HepG2 (cell line): Measurements from ENCODE around the gene PRMT7. TPM values are rescaled to one million over a fixed set of nuclear protein-coding genes. Genes with fewer than 3 reads are reported as not detected.

ENCODE experiments used
- BRCA1 ChIP-seq: sonication (generic); formaldehyde crosslinking; IDR thresholded peaks from 2 replicates; pipeline ENCODE4 v1.4.0; 2020; ENCODE audit warnings: missing genetic modification reagents
- CAMTA2 ChIP-seq: sonication (generic); formaldehyde crosslinking; IDR thresholded peaks from 2 replicates; pipeline ENCODE4 v1.4.0; 2020; ENCODE audit warnings: mild to moderate bottlenecking, missing genetic modification reagents, borderline replicate concordance
- HNRNPL ChIP-seq: fragments of 200-400 bp; formaldehyde crosslinking; IDR thresholded peaks from 2 replicates; pipeline ENCODE4 v1.6.1; 2017; ENCODE audit warnings: mild to moderate bottlenecking, low read depth, low read length
- IKZF1 ChIP-seq: fragments of 450-650 bp; IDR thresholded peaks from 2 replicates; pipeline ENCODE4 v1.7.1; 2016
- KDM2A ChIP-seq: sonication (generic); formaldehyde crosslinking; IDR thresholded peaks from 2 replicates; pipeline ENCODE4 v1.4.0; 2020; ENCODE audit warnings: low read depth, missing genetic modification reagents, borderline replicate concordance
- MXD1 ChIP-seq: sonication (generic); formaldehyde crosslinking; IDR thresholded peaks from 2 replicates; pipeline ENCODE4 v1.4.0; 2020; ENCODE audit warnings: mild to moderate bottlenecking, missing genetic modification reagents
- RERE ChIP-seq: IDR thresholded peaks from 2 replicates; pipeline ENCODE4 v1.6.1; 2016; ENCODE audit warnings: low read depth, missing genetic modification reagents, missing compliant biosample characterization
- SIN3A ChIP-seq: IDR thresholded peaks from 2 replicates; pipeline ENCODE4 v1.6.1; 2011; ENCODE audit warnings: low read depth, mild to moderate bottlenecking, control low read depth, low read length, borderline replicate concordance
- SOX13 ChIP-seq, 3 experiments: fragments of 450-650 bp in 1 of 3; sonication (generic) in 1 of 3; formaldehyde crosslinking in 1 of 3; IDR thresholded peaks in 2 of 3; conservative IDR thresholded peaks in 1 of 3; 2 replicates each; pipeline versions ENCODE4 v1.5.0 to v1.6.1; 2016 to 2020; ENCODE audit warnings: antibody characterized with exemption in 1 of 3, mild to moderate bottlenecking in 1 of 3, missing compliant biosample characterization in 1 of 3, missing genetic modification reagents in 1 of 3, moderate library complexity in 1 of 3
- ZBTB39 ChIP-seq: sonication (generic); formaldehyde crosslinking; IDR thresholded peaks from 2 replicates; pipeline ENCODE4 v1.5.0; 2020; ENCODE audit warnings: missing genetic modification reagents
- ZKSCAN8 ChIP-seq: IDR thresholded peaks from 2 replicates; pipeline ENCODE4 v1.6.1; 2016; ENCODE audit warnings: borderline replicate concordance, missing genetic modification reagents, missing compliant biosample characterization
- ZNF30 ChIP-seq: sonication (generic); formaldehyde crosslinking; IDR thresholded peaks from 2 replicates; pipeline ENCODE4 v1.5.0; 2020; ENCODE audit warnings: mild to moderate bottlenecking, missing genetic modification reagents
- ZNF354B ChIP-seq: sonication (generic); formaldehyde crosslinking; IDR thresholded peaks from 2 replicates; pipeline ENCODE4 v1.8.0; 2022; ENCODE audit warnings: mild to moderate bottlenecking, missing genetic modification reagents
- ZNF543 ChIP-seq: sonication (generic); formaldehyde crosslinking; IDR thresholded peaks from 2 replicates; pipeline ENCODE4 v1.4.0; 2020; ENCODE audit warnings: mild to moderate bottlenecking, missing genetic modification reagents
- ZNF770 ChIP-seq: sonication (generic); formaldehyde crosslinking; IDR thresholded peaks from 2 replicates; pipeline ENCODE4 v1.5.0; 2020; ENCODE audit warnings: mild to moderate bottlenecking, missing genetic modification reagents
- ZNF879 ChIP-seq: sonication (generic); formaldehyde crosslinking; IDR thresholded peaks from 2 replicates; pipeline ENCODE4 v1.8.1; 2023; ENCODE audit warnings: missing genetic modification reagents
- polyA plus RNA-seq, 8 experiments: library from polyadenylated mRNA; depleted of rRNA in 3 of 8; stranded (reverse) in 7 of 8; unstranded in 1 of 8; fragments of >200 nt; fragmentation: Illumina TruSeq in 4 of 8; extraction: Trizol in 4 of 8; gene quantifications; 2 replicates each; pipeline versions ENCODE4 v1.2.1 to v1.2.3, GENCODE V29; 2011 to 2016; ENCODE audit warnings: low read depth in 4 of 8, missing spikeins in 1 of 8, mixed read lengths in 1 of 8; ENCODE audit not compliant: insufficient read depth in 1 of 8
- total RNA-seq, 5 experiments: library from RNA; depleted of rRNA; stranded (reverse); fragments of >200 nt; fragmentation: Illumina TruSeq; extraction: Trizol; gene quantifications; 2 replicates each; pipeline ENCODE4 v1.2.3, GENCODE V29; 2016; ENCODE audit warnings: low read depth in 1 of 5
- TF ChIP-seq, protein P1 (sequence below): sonication (generic); formaldehyde crosslinking; IDR thresholded peaks from 2 replicates; pipeline ENCODE4 v1.8.0; 2022; ENCODE audit warnings: low read depth, missing genetic modification reagents

The PRMT7 gene
- total and polyA plus RNA-seq, 2 of the 13 experiments (the other 11 are each of a cell fraction or from before 2014, with no cell fraction given): 47.5 to 55.0 TPM

DNA sequence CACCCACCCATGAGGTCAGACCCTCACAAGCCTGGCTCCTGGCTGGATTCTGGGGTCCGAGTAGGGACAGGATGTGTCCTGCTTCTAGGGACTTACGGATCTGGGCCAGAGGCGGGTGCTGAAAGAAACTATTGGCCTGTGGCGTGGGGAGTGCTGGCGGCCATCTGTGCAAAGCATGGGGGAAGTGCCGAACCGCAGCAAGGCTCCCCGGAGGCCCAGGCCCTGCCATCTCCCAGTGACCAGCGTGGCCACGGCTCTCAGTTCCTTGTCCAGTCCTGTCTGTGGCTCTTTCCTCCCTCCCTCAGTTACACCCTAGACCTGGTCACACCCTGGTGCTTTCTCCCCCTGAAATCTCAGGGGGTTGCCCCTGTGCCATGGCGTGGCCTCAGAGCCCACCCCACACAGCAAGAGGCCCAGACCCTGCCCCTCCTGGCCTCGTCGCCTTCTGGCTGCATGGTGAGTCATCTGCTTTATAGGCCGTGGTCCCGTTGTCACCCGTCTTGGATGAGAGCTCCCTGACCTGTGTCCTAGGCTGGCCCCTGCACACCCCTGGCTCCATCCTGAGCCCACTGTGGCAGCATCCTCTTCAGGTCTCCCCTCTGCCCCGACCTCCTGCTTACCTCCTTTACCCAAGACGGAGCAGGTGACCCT is 54.5 kb downstream of the PRMT7 start (continued):
- no peak for TF ChIP-seq ZBTB39 (CRISPR knock-in tag)
- 0 out of 2 replicates have a peak, but pooled peaks have one; percentile 23 for TF ChIP-seq HNRNPL
- TF ChIP-seq MXD1 (CRISPR knock-in tag): peak; percentile 66; the same call in 1 of the 2 replicates
- TF ChIP-seq RERE (CRISPR knock-in tag): no peak
- no peak for TF ChIP-seq ZNF354B (CRISPR knock-in tag)
- TF ChIP-seq ZNF879 (CRISPR knock-in tag): no peak
- no peak for TF ChIP-seq ZNF770 (CRISPR knock-in tag)
- TF ChIP-seq BRCA1 (CRISPR knock-in tag): no peak
- TF ChIP-seq ZNF543 (CRISPR knock-in tag): no peak
- no peak for TF ChIP-seq KDM2A (CRISPR knock-in tag)
- no peak for TF ChIP-seq SOX13 (IDR thresholded peaks at IDR 0.05)
- no peak for TF ChIP-seq SOX13 (CRISPR knock-in tag; conservative IDR thresholded peaks at IDR 0.05 in 1 of 2, IDR thresholded peaks at IDR 0.05 in 1 of 2)
- no peak for TF ChIP-seq ZNF30
- TF ChIP-seq SIN3A: no peak
- TF ChIP-seq ZKSCAN8 (CRISPR knock-in tag): no peak
- no peak for TF ChIP-seq IKZF1
- no peak for TF ChIP-seq CAMTA2 (CRISPR knock-in tag)
- TF ChIP-seq, protein P1, sequence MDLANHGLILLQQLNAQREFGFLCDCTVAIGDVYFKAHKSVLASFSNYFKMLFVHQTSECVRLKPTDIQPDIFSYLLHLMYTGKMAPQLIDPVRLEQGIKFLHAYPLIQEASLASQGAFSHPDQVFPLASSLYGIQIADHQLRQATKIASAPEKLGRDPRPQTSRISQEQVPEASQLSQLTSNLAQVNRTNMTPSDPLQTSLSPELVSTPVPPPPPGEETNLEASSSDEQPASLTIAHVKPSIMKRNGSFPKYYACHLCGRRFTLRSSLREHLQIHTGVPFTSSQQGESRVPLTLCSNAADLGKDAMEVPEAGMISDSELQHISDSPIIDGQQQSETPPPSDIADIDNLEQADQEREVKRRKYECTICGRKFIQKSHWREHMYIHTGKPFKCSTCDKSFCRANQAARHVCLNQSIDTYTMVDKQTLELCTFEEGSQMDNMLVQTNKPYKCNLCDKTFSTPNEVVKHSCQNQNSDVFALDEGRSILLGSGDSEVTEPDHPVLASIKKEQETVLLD: no peak
